Measurements from ENCODE around the gene HIC1.

GRCh38 chr17:2051933-2052559 lies 2.9 kb upstream of the HIC1 start:
- TF ChIP-seq YY1 (IDR thresholded peaks at IDR 0.05) = no peak
- no peak for TF ChIP-seq CTCF (IDR thresholded peaks at IDR 0.05; ENCODE audit: low read depth, low read length, missing input control)
- no peak for TF ChIP-seq TAF1 (conservative IDR thresholded peaks at IDR 0.05)
- TF ChIP-seq, protein P1, sequence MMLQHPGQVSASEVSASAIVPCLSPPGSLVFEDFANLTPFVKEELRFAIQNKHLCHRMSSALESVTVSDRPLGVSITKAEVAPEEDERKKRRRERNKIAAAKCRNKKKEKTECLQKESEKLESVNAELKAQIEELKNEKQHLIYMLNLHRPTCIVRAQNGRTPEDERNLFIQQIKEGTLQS (IDR thresholded peaks at IDR 0.05) = no peak
- no peak for TF ChIP-seq REST (IDR thresholded peaks at IDR 0.05)
- TF ChIP-seq RXRA (IDR thresholded peaks at IDR 0.05) = no peak

Data from liver (tissue), 3 donors.